DND-41 (cell line): ENCODE data around the gene KRTAP5-6.

Experiments
- ATAC-seq: fragments of 200-7000 bp; cut with Tn5 transposase; 3 replicates; pipeline ENCODE4 v1.9.1; 2021; ENCODE audit warnings: low read depth; ENCODE audit not compliant: insufficient read depth
- DNase-seq: peaks from one replicate; pipeline ENCODE4 v3.0.0-alpha.2; 2020
- H2AFZ ChIP-seq: 2 replicates; pipeline ENCODE4 v1.6.0; 2012; ENCODE audit warnings: low read depth, low read length
- H3K27ac ChIP-seq: 2 replicates; pipeline ENCODE4 v1.5.1; 2012; ENCODE audit warnings: low read length, inconsistent platforms
- H3K27me3 ChIP-seq: fragments of 200-600 bp; sonication (generic); 2 replicates; pipeline ENCODE4 v1.6.0; 2012; ENCODE audit warnings: low read length, mild to moderate bottlenecking, inconsistent platforms; ENCODE audit not compliant: insufficient read depth, poor library complexity
- H3K36me3 ChIP-seq: 2 replicates; pipeline ENCODE4 v1.5.1; 2012; ENCODE audit warnings: low read length, inconsistent platforms; ENCODE audit not compliant: insufficient read depth
- H3K4me1 ChIP-seq: 2 replicates; pipeline ENCODE4 v1.5.1; 2012; ENCODE audit warnings: mild to moderate bottlenecking, low read length; ENCODE audit not compliant: insufficient read depth
- H3K4me2 ChIP-seq: 2 replicates; pipeline ENCODE4 v1.6.0; 2012; ENCODE audit warnings: mild to moderate bottlenecking, moderate library complexity, low read length, inconsistent platforms; ENCODE audit not compliant: insufficient read depth
- H3K4me3 ChIP-seq, 2 experiments: fragments of 200-600 bp in 1 of 2; shearing (Covaris generic) in 1 of 2; 2 replicates each; pipeline ENCODE4 v1.5.1; 2012 to 2016; ENCODE audit warnings: inconsistent platforms in 2 of 2, low read length in 2 of 2, mild to moderate bottlenecking in 2 of 2, low read depth in 1 of 2, moderate library complexity in 1 of 2
- H3K79me2 ChIP-seq: 2 replicates; pipeline ENCODE4 v1.6.0; 2012; ENCODE audit warnings: low read length, inconsistent platforms; ENCODE audit not compliant: insufficient read depth
- H3K9ac ChIP-seq: 2 replicates; pipeline ENCODE4 v1.6.0; 2012; ENCODE audit warnings: low read depth, mild to moderate bottlenecking, inconsistent platforms, low read length, moderate library complexity
- H3K9me3 ChIP-seq: 2 replicates; pipeline ENCODE4 v1.5.1; 2012; ENCODE audit warnings: low read length, moderate library complexity, mild to moderate bottlenecking, inconsistent platforms; ENCODE audit not compliant: insufficient read depth, severe bottlenecking
- H4K20me1 ChIP-seq: 2 replicates; pipeline ENCODE4 v1.6.0; 2012; ENCODE audit warnings: low read length; ENCODE audit not compliant: insufficient read depth
- EZH2 ChIP-seq: IDR thresholded peaks from 3 replicates; pipeline ENCODE4 v1.6.1; 2012; ENCODE audit warnings: borderline replicate concordance, low read depth, mild to moderate bottlenecking, moderate library complexity, low read length, inconsistent platforms; ENCODE audit not compliant: severe bottlenecking
- TF ChIP-seq, protein P1 (sequence below): IDR thresholded peaks from 2 replicates; pipeline ENCODE4 v1.5.1; 2012; ENCODE audit warnings: borderline replicate concordance, low read length, moderate library complexity, mild to moderate bottlenecking; ENCODE audit not compliant: poor library complexity, severe bottlenecking; ENCODE audit errors: extremely low read depth

The KRTAP5-6 gene

GRCh38 chr11:1728301-1728700, 31.3 kb downstream of the KRTAP5-6 start:
- Histone ChIP-seq H3K4me2 (peak overlapping the region; percentile 56), H3K27ac (peak overlapping the region; percentile 94), H3K4me3 (no peak overlapping the region), H3K27me3 (no peaks in the 10 kb centered on the region), H2AFZ (no peak overlapping the region), H3K4me1 (peaks cover 70% of the 10 kb centered on the region), H3K79me2 (no peaks in the 10 kb centered on the region; the same call in 1 of the 2 replicates), H3K36me3 (no peaks in the 10 kb centered on the region), H3K9ac (peak overlapping the region; percentile 54), H4K20me1 (no peaks in the 10 kb centered on the region), H3K9me3 (no peaks in the 10 kb centered on the region)
- ATAC-seq (no peak), DNase-seq (no peak)
- TF ChIP-seq EZH2, result no peak
- TF ChIP-seq, protein P1, sequence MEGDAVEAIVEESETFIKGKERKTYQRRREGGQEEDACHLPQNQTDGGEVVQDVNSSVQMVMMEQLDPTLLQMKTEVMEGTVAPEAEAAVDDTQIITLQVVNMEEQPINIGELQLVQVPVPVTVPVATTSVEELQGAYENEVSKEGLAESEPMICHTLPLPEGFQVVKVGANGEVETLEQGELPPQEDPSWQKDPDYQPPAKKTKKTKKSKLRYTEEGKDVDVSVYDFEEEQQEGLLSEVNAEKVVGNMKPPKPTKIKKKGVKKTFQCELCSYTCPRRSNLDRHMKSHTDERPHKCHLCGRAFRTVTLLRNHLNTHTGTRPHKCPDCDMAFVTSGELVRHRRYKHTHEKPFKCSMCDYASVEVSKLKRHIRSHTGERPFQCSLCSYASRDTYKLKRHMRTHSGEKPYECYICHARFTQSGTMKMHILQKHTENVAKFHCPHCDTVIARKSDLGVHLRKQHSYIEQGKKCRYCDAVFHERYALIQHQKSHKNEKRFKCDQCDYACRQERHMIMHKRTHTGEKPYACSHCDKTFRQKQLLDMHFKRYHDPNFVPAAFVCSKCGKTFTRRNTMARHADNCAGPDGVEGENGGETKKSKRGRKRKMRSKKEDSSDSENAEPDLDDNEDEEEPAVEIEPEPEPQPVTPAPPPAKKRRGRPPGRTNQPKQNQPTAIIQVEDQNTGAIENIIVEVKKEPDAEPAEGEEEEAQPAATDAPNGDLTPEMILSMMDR, result no peak

DNA sequence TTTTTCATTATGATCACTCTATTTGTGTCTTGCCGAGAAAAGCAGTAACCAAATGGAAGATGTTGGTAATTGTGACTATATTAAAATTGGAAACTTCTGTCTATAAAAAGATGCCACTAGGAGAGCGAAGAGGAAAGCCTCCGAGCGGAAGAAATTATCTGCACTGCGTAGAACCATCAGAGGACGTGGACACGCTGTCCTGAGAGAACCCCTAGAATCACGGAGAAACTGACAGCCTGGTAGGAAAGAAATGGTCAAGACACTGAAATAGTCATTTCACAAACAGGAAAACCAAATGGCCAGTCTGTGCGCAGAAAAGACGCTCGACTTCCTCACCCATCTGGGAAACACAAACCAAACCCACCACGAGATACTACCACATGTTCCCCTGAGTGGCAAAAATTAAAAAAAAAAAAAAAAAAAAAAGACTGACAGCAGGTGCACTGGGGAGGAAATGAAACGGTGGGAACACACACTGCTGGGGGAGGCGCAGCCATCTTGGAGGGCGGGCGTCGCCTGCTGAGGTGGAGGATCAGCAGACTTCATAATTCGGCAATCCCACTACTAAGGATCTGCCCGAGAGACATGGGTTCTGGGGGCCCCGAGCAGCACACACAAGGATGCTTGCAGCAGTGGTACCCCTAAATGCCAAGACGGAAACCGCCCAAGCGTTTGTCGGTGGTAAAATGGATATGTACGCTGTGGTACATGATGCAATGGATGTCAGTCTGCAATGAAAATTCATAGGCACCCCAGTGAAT, 32.1 kb downstream of the KRTAP5-6 start:
- Histone ChIP-seq H3K27ac (peak overlapping the region; percentile 94), H3K27me3 (no peaks in the 10 kb centered on the region), H4K20me1 (no peaks in the 10 kb centered on the region), H3K4me2 (peak overlapping the region; percentile 56), H2AFZ (peak overlapping the region; percentile 66), H3K9ac (peak overlapping the region; percentile 54), H3K4me3 (peak overlapping the region in 1 of 2 experiments; percentile 37; a peak in 2 of 4 replicates), H3K36me3 (no peaks in the 10 kb centered on the region), H3K9me3 (no peaks in the 10 kb centered on the region), H3K79me2 (no peaks in the 10 kb centered on the region; the same call in 1 of the 2 replicates), H3K4me1 (peaks cover 78% of the 10 kb centered on the region)
- TF ChIP-seq, protein P1, result no peak
- TF ChIP-seq EZH2, result no peak
- DNase-seq (peak; percentile 89), ATAC-seq (peak; percentile 79)

DNA sequence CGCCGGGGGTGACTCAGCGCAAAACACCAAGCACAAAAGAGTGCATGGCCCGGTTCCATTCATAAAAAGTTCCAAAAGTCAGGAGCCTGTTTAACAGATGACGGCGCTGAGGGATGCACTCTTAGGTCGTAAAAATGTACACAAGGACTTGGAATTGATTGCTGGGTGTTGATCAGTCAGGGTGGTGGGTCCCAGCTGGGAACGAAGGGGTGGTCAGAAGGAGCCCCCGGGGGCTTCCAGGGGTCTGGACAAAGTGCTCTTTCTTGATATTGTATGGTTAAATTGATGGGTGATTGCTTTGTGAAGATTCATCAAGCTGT, 32.7 kb downstream of the KRTAP5-6 start:
- H3K9ac ChIP-seq, result peak overlapping the region; percentile 54
- peak overlapping the region; percentile 94 for H3K27ac ChIP-seq
- no peak for TF ChIP-seq EZH2
- TF ChIP-seq, protein P1, result no peak
- peak overlapping the region in 1 of 2 experiments; percentile 16; a peak in 1 of 4 replicates for H3K4me3 ChIP-seq
- peak overlapping the region; percentile 56 for H3K4me2 ChIP-seq
- no peaks in the 10 kb centered on the region; the same call in 1 of the 2 replicates for H3K79me2 ChIP-seq
- H3K27me3 ChIP-seq, result no peaks in the 10 kb centered on the region
- ATAC-seq (no peak; the same call in 2 of the 3 replicates), DNase-seq (no peak)
- peaks cover 79% of the 10 kb centered on the region for H3K4me1 ChIP-seq
- H3K36me3 ChIP-seq, result no peaks in the 10 kb centered on the region
- peak overlapping the region; percentile 66 for H2AFZ ChIP-seq
- no peaks in the 10 kb centered on the region for H3K9me3 ChIP-seq
- no peaks in the 10 kb centered on the region for H4K20me1 ChIP-seq
